ENCODE measurements around the gene BBC3. TPM values are rescaled to one million over a fixed set of nuclear protein-coding genes. Genes with fewer than 3 reads are reported as not detected.

The BBC3 gene
- polyA plus RNA-seq, 2 of the 4 experiments (the other 2 are of a cell fraction): 6.0 to 8.9 TPM

DNA sequence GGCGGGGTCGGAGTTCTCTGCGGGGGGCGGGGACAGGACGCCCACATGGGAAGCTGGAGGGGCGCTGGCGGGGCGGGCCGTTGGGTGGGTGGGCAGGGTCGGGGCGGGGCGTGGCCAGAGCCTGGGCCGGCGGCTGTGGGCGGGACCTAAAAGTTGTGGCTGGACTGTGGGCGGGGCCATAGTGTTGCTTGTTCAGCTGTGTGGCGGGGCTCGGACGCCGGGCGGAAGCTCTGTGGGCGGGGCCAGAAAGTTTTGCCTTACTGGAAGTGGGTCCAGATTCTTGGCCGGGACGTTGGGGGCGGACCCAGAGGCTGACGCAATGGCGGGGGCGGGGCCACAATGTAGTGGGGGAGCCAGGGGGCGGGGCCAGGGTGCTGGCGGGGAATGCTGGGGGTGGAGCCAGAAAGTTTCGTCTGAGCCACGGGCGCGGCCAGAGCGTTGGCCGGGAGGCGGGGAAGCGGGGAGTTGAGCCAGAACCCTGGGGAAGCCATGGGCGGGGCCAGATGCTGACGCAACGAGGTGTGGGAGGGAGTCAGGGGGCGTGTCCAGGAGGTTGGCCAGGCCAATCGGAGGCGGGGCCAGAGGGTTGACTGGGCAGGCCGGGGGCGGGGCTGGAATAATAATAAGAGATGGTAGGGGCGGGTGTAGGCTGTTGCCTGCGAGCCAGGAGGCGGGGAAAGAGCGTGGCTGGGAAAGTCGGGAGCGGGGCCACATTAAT, 25.9 kb upstream of the BBC3 start (continued):
- TF ChIP-seq FOXS1 (CRISPR knock-in tag; IDR thresholded peaks at IDR 0.05): no peak
- TF ChIP-seq MAFK (IDR thresholded peaks at IDR 0.05; ENCODE audit: partially characterized antibody): peak; percentile 12
- TF ChIP-seq, protein P1, sequence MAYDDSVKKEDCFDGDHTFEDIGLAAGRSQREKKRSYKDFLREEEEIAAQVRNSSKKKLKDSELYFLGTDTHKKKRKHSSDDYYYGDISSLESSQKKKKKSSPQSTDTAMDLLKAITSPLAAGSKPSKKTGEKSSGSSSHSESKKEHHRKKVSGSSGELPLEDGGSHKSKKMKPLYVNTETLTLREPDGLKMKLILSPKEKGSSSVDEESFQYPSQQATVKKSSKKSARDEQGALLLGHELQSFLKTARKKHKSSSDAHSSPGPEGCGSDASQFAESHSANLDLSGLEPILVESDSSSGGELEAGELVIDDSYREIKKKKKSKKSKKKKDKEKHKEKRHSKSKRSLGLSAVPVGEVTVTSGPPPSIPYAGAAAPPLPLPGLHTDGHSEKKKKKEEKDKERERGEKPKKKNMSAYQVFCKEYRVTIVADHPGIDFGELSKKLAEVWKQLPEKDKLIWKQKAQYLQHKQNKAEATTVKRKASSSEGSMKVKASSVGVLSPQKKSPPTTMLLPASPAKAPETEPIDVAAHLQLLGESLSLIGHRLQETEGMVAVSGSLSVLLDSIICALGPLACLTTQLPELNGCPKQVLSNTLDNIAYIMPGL (CRISPR knock-in tag; IDR thresholded peaks at IDR 0.05; ENCODE audit: borderline replicate concordance): no peak
- TF ChIP-seq ZSCAN20 (CRISPR knock-in tag; IDR thresholded peaks at IDR 0.05): no peak
- no peak for TF ChIP-seq SREBF2 (IDR thresholded peaks at IDR 0.05)
- TF ChIP-seq EHF (CRISPR knock-in tag; IDR thresholded peaks at IDR 0.05): no peak
- TF ChIP-seq RFX5 (IDR thresholded peaks at IDR 0.05): no peak
- no peak for TF ChIP-seq NPAS2 (CRISPR knock-in tag; IDR thresholded peaks at IDR 0.05; ENCODE audit: borderline replicate concordance)
- no peak for TF ChIP-seq ZFP36 (IDR thresholded peaks at IDR 0.05; ENCODE audit: borderline replicate concordance, partially characterized antibody)
- TF ChIP-seq CHD2 (IDR thresholded peaks at IDR 0.05; ENCODE audit: low read length, partially characterized antibody): no peak
- peak in 1 of 2 experiments; percentile 4; a peak in 2 of 5 replicates for TF ChIP-seq JUN (IDR thresholded peaks at IDR 0.05)
- TF ChIP-seq, protein P2, sequence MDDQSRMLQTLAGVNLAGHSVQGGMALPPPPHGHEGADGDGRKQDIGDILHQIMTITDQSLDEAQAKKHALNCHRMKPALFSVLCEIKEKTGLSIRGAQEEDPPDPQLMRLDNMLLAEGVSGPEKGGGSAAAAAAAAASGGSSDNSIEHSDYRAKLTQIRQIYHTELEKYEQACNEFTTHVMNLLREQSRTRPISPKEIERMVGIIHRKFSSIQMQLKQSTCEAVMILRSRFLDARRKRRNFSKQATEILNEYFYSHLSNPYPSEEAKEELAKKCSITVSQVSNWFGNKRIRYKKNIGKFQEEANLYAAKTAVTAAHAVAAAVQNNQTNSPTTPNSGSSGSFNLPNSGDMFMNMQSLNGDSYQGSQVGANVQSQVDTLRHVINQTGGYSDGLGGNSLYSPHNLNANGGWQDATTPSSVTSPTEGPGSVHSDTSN (IDR thresholded peaks at IDR 0.05): 0 out of 2 replicates have a peak, but pooled peaks have one; percentile 45
- TF ChIP-seq MAZ (IDR thresholded peaks at IDR 0.05; ENCODE audit: borderline replicate concordance, low read depth, low read length): no peak
- TF ChIP-seq HOXB13 (CRISPR knock-in tag; IDR thresholded peaks at IDR 0.05; ENCODE audit: low read depth): no peak
- no peak for TF ChIP-seq NFE2L2 (conservative IDR thresholded peaks at IDR 0.05; ENCODE audit: low read length)
- no peak for TF ChIP-seq RARB (CRISPR knock-in tag; IDR thresholded peaks at IDR 0.05)
- TF ChIP-seq, protein P3, sequence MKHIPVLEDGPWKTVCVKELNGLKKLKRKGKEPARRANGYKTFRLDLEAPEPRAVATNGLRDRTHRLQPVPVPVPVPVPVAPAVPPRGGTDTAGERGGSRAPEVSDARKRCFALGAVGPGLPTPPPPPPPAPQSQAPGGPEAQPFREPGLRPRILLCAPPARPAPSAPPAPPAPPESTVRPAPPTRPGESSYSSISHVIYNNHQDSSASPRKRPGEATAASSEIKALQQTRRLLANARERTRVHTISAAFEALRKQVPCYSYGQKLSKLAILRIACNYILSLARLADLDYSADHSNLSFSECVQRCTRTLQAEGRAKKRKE (CRISPR knock-in tag; IDR thresholded peaks at IDR 0.05; ENCODE audit: low read depth): no peak
- no peak for TF ChIP-seq ESRRA (IDR thresholded peaks at IDR 0.05; ENCODE audit: borderline replicate concordance, low read length)
- no peak for TF ChIP-seq JUNB (IDR thresholded peaks at IDR 0.05)
- TF ChIP-seq CEBPB (IDR thresholded peaks at IDR 0.05): peak; percentile 36 to 73; a peak in 3 of 4 replicates
- TF ChIP-seq, protein P4, sequence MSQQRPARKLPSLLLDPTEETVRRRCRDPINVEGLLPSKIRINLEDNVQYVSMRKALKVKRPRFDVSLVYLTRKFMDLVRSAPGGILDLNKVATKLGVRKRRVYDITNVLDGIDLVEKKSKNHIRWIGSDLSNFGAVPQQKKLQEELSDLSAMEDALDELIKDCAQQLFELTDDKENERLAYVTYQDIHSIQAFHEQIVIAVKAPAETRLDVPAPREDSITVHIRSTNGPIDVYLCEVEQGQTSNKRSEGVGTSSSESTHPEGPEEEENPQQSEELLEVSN (IDR thresholded peaks at IDR 0.05; ENCODE audit: borderline replicate concordance, low read depth): no peak
- no peak for TF ChIP-seq TP53 (CRISPR knock-in tag; IDR thresholded peaks at IDR 0.05)

DNA sequence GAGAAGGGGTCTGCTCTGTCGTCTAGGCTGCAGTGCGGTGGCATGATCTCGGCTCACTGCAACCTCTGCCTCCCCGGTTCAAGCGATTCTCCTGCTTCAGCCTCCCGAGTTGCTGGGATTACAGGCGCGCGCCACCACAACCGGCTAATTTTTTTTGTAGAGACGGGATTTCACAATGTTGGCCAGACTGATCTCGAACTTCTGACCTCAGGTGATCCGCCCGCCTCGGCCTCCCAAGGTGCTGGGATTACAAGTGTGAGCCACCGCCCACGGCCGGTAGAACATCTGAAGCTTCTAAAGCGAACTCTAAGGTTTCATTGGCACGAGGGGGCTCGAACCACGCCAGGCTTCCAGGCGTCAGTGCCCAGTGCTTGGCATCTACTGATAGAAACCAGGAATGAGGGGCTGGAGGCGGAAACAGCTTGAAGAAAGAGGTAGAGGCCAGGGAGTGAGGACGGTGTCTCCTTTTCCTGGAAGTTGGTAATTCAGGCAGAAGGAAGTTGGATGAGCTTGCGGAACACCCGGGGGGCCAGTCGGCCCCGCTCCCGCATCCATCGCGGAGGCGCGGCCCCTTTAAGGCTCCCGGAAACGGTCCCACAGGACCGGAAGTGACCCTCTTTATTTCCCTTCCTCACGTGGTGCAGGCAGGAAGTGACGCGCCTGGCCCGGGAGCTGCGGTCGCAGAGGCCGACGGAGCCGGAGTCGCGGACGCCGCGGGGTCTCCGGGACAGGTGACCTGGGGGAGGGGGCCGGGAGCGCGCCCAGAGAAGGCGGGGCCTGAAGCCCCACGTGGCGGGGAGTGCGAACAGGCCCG, 25.1 kb upstream of the BBC3 start, which contains the start of gene CCDC9:
Gene CCDC9 (plus strand): TSS at position 647 of the 814 bp plus-strand sequence. CDS start 1,876 bp downstream, outside the sequence.
- ATAC-seq (peak; percentile 81 to 84), FAIRE-seq (peak; percentile 94), DNase-seq (ENCODE audit: low read depth in 1 of 2, low spot score in 1 of 2) (peak; percentile 99)
- Histone ChIP-seq H3K4me3 (peak within 1 kb of the TSS; percentile 61), H3K27ac (peak within 1 kb of the TSS; percentile 91 to 92), H3K4me1 (peaks cover 31% of the 10 kb centered on the region), H3K4me2 (peak within 1 kb of the TSS; percentile 91), H3K9me3 (no peaks in the 10 kb centered on the region)
- ChIA-PET CTCF (interaction anchor here (0.8 to 16.0 kb wide), 12 partner anchors 10 to 415 kb away, joined by 3 to 893 read pairs (median 4); no protein-coding TSS in a partner anchor), POLR2A (interaction anchor here (0.6 to 5.8 kb wide), 25 partner anchors 9 to 1748 kb away, joined by 3 to 77 read pairs (median 4); partner anchors contain the start of genes DHX34, INAFM1, SAE1 and ZC3H4)
- 16% methylated on average over 41 of the region's 60 CpGs for WGBS (ENCODE audit: missing lambda C conversion rate)
- TF ChIP-seq, protein P5, sequence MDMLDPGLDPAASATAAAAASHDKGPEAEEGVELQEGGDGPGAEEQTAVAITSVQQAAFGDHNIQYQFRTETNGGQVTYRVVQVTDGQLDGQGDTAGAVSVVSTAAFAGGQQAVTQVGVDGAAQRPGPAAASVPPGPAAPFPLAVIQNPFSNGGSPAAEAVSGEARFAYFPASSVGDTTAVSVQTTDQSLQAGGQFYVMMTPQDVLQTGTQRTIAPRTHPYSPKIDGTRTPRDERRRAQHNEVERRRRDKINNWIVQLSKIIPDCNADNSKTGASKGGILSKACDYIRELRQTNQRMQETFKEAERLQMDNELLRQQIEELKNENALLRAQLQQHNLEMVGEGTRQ (IDR thresholded peaks at IDR 0.05): peak; percentile 98
- TF ChIP-seq HOXA7 (CRISPR knock-in tag; IDR thresholded peaks at IDR 0.05) (no peak), CHD4 (IDR thresholded peaks at IDR 0.05; ENCODE audit: borderline replicate concordance) (no peak), ZC3H11A (IDR thresholded peaks at IDR 0.05) (no peak), ZFP36 (IDR thresholded peaks at IDR 0.05; ENCODE audit: borderline replicate concordance, partially characterized antibody) (no peak), NR3C1 (IDR thresholded peaks at IDR 0.05) (no peak), ESRRA (IDR thresholded peaks at IDR 0.05; ENCODE audit: borderline replicate concordance, low read length) (no peak)
- TF ChIP-seq, protein P2 (IDR thresholded peaks at IDR 0.05): no peak
- TF ChIP-seq, protein P4 (IDR thresholded peaks at IDR 0.05; ENCODE audit: borderline replicate concordance, low read depth): peak; percentile 37; the same call in 1 of the 2 replicates
- TF ChIP-seq, protein P3 (CRISPR knock-in tag; IDR thresholded peaks at IDR 0.05; ENCODE audit: low read depth): no peak

Data from A549 (cell line).